HepG2 (cell line): ENCODE data around the gene CHI3L1.

ENCODE experiments used
- NR2C2 ChIP-seq: sonication (generic); formaldehyde crosslinking; IDR thresholded peaks from 2 replicates; pipeline ENCODE4 v1.4.0; 2020; ENCODE audit warnings: missing genetic modification reagents, mild to moderate bottlenecking, moderate library complexity, borderline replicate concordance
- WIZ ChIP-seq: sonication (generic); formaldehyde crosslinking; IDR thresholded peaks from 2 replicates; pipeline ENCODE4 v1.5.1; 2020; ENCODE audit warnings: mild to moderate bottlenecking, missing genetic modification reagents
- TF ChIP-seq, protein P1 (sequence below): sonication (generic); formaldehyde crosslinking; IDR thresholded peaks from 2 replicates; pipeline ENCODE4 v1.5.0; 2020; ENCODE audit warnings: missing genetic modification reagents

DNA sequence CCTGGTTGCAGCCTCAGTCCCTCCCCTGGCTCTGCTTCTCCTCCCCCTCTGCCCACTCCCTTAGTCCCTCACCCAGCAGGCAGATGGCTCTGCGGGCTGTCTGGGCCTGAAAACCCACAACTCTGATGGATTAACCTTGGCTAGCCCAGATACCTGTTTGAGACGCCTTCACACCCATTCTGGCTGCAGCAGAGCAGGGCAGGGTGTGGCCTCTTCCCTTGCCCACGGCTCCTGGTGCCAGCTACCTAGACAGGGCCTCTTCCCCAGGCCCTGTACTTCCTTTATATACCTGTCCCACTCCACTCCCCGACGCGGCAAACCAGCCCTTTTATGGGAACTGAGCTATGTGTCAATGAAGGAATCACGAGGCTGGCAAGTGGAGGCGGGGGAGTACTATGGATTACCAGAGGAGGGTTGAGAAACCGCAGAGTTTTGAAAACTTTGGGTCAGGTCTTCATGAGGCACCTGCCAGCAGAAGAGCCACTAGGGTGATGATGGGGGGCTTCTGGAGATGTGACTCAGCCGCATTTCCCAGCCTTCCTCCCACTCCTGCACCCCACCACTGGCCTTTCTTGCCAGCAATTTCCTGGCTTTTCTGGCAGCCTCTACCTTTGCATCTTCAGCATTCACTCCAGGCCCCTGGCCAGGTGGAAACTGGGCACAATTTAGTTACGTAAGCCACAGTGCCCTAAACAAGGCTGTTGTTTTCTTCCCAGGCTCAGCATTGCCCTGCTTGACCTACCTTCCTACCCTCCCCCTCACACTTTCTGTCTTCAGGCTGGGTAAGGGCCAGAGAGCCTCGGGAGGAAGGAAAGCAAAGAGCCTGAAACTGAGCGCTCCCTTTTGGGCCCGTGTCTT is at the start of gene CHI3L1:
- TF ChIP-seq NR2C2 (CRISPR knock-in tag) (no peak), WIZ (no peak)
- TF ChIP-seq, protein P1, sequence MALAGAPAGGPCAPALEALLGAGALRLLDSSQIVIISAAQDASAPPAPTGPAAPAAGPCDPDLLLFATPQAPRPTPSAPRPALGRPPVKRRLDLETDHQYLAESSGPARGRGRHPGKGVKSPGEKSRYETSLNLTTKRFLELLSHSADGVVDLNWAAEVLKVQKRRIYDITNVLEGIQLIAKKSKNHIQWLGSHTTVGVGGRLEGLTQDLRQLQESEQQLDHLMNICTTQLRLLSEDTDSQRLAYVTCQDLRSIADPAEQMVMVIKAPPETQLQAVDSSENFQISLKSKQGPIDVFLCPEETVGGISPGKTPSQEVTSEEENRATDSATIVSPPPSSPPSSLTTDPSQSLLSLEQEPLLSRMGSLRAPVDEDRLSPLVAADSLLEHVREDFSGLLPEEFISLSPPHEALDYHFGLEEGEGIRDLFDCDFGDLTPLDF, result no peak
